A549 (cell line): ENCODE data around the gene MINDY4. TPM values are rescaled to one million over a fixed set of nuclear protein-coding genes. Genes with fewer than 3 reads are reported as not detected.

Experiments
- ATAC-seq, 2 experiments: fragments of 200-7000 bp in 1 of 2; fragments of >200 bp in 1 of 2; cut with Nextera tagmentation in 1 of 2; cut with Tn5 transposase in 1 of 2; 3 replicates each; pipeline versions ENCODE4 v1.8.0 to v1.9.1; 2018 to 2020; ENCODE audit warnings: mild to moderate bottlenecking in 1 of 2, moderate library complexity in 1 of 2
- CTCF ChIA-PET: fragments of 300-600 bp; sonication (Branson Sonifier 250); formaldehyde crosslinking; extraction: SDS; loops from one replicate; lab custom pipeline; 2021; ENCODE audit warnings: antibody characterized with exemption, inconsistent platforms; lab: Yijun Ruan, JAX
- POLR2A ChIA-PET: fragments of 350-600 bp; formaldehyde crosslinking; extraction: SDS; loops from one replicate; lab custom pipeline; 2021; ENCODE audit warnings: antibody characterized with exemption, inconsistent platforms; lab: Yijun Ruan, JAX
- DNase-seq, 2 experiments: peaks; one replicate each; pipeline versions ENCODE4 v3.0.0 to v3.0.0-alpha.2; 2011 to 2016; ENCODE audit warnings: low read depth in 1 of 2, low spot score in 1 of 2
- FAIRE-seq: peaks from 2 replicates; lab custom pipeline; 2011; peaks lifted over from hg19 to GRCh38; lab: Jason Lieb, UNC
- H3K27ac ChIP-seq, 2 experiments: fragments of >200 bp; sonication (Bioruptor Twin); formaldehyde crosslinking; 3 replicates each; pipeline ENCODE4 v1.5.1; 2016 to 2017
- H3K4me1 ChIP-seq: fragments of >200 bp; sonication (Bioruptor Twin); formaldehyde crosslinking; 3 replicates; pipeline ENCODE4 v1.6.1; 2016
- H3K4me2 ChIP-seq: fragments of >200 bp; sonication (Bioruptor Twin); formaldehyde crosslinking; 3 replicates; pipeline ENCODE4 v1.6.1; 2016
- H3K4me3 ChIP-seq: fragments of >200 bp; sonication (Bioruptor Twin); formaldehyde crosslinking; 3 replicates; pipeline ENCODE4 v1.5.1; 2016
- H3K9me3 ChIP-seq: fragments of >200 bp; sonication (Bioruptor Twin); formaldehyde crosslinking; 3 replicates; pipeline ENCODE4 v1.6.1; 2016
- BHLHE40 ChIP-seq: IDR thresholded peaks from 2 replicates; pipeline ENCODE4 v1.6.1; 2012; ENCODE audit warnings: low read depth, low read length, inconsistent platforms
- CEBPB ChIP-seq, 2 experiments: fragments of >200 bp in 1 of 2; sonication (Bioruptor Twin) in 1 of 2; formaldehyde crosslinking in 1 of 2; IDR thresholded peaks; 2 replicates each; pipeline ENCODE4 v1.6.1; 2012 to 2016
- CTCF ChIP-seq: fragments of >200 bp; sonication (Bioruptor Twin); formaldehyde crosslinking; IDR thresholded peaks from 3 replicates; pipeline ENCODE4 v1.5.1; 2016
- E2F6 ChIP-seq: IDR thresholded peaks from 2 replicates; pipeline ENCODE4 v1.6.1; 2012; ENCODE audit warnings: low read depth, borderline replicate concordance
- FOSB ChIP-seq: fragments of 250-450 bp; sonication (Bioruptor Pico); IDR thresholded peaks from 2 replicates; pipeline ENCODE4 v1.5.0; 2020; ENCODE audit warnings: mild to moderate bottlenecking, moderate library complexity
- FOXS1 ChIP-seq: fragments of 250-450 bp; sonication (Bioruptor Pico); IDR thresholded peaks from 2 replicates; pipeline ENCODE4 v1.5.0; 2020; ENCODE audit warnings: mild to moderate bottlenecking, moderate library complexity
- HDAC2 ChIP-seq: fragments of 200-600 bp; sonication (generic); IDR thresholded peaks from 2 replicates; pipeline ENCODE4 v1.6.1; 2016
- HEYL ChIP-seq: fragments of 250-450 bp; sonication (Bioruptor Pico); IDR thresholded peaks from 2 replicates; pipeline ENCODE4 v1.8.0; 2021; ENCODE audit warnings: mild to moderate bottlenecking, moderate library complexity
- HOXA7 ChIP-seq: fragments of 250-450 bp; sonication (Bioruptor Pico); IDR thresholded peaks from 2 replicates; pipeline ENCODE4 v1.5.0; 2020; ENCODE audit warnings: mild to moderate bottlenecking, moderate library complexity
- JUN ChIP-seq, 2 experiments: fragments of >200 bp; sonication (Bioruptor Twin); formaldehyde crosslinking; IDR thresholded peaks; 2 replicates in 1 of 2; 3 replicates in 1 of 2; pipeline ENCODE4 v1.6.1; 2016 to 2017
- MAFK ChIP-seq: fragments of 450-650 bp; IDR thresholded peaks from 2 replicates; pipeline ENCODE4 v1.6.1; 2014; ENCODE audit not compliant: partially characterized antibody
- MYC ChIP-seq: IDR thresholded peaks from 2 replicates; pipeline ENCODE4 v1.6.1; 2012; ENCODE audit warnings: mild to moderate bottlenecking, inconsistent platforms, low read length, improper control_type of control experiment, borderline replicate concordance
- NFE2L2 ChIP-seq: fragments of 150-350 bp; conservative IDR thresholded peaks from 2 replicates; pipeline ENCODE4 v1.6.1; 2014; ENCODE audit warnings: low read length
- NR3C1 ChIP-seq: fragments of >200 bp; sonication (Bioruptor Twin); formaldehyde crosslinking; IDR thresholded peaks from 3 replicates; pipeline ENCODE4 v1.6.1; 2017
- POLR2A ChIP-seq: IDR thresholded peaks from 2 replicates; pipeline ENCODE4 v1.6.1; 2012; ENCODE audit warnings: mild to moderate bottlenecking, low read length
- POLR2AphosphoS2 ChIP-seq: conservative IDR thresholded peaks from 2 replicates; pipeline ENCODE4 v1.6.1; 2012; ENCODE audit warnings: low read length, improper control_type of control experiment, inconsistent platforms
- RAD21 ChIP-seq, 2 experiments: fragments of >200 bp in 1 of 2; sonication (Bioruptor Twin) in 1 of 2; formaldehyde crosslinking in 1 of 2; IDR thresholded peaks in 1 of 2; conservative IDR thresholded peaks in 1 of 2; 2 replicates in 1 of 2; 3 replicates in 1 of 2; pipeline ENCODE4 v1.6.1; 2012 to 2018; ENCODE audit warnings: inconsistent platforms in 1 of 2
- RFX5 ChIP-seq: fragments of 450-650 bp; IDR thresholded peaks from 2 replicates; pipeline ENCODE4 v1.7.1; 2014; ENCODE audit warnings: antibody characterized with exemption, mild to moderate bottlenecking, moderate library complexity
- SMC3 ChIP-seq: fragments of >200 bp; sonication (Bioruptor Twin); formaldehyde crosslinking; IDR thresholded peaks from 3 replicates; pipeline ENCODE4 v1.6.1; 2018; ENCODE audit warnings: inconsistent platforms
- TFCP2L1 ChIP-seq: fragments of 250-450 bp; sonication (Bioruptor Pico); IDR thresholded peaks from 2 replicates; pipeline ENCODE4 v1.5.0; 2021; ENCODE audit warnings: mild to moderate bottlenecking
- USF2 ChIP-seq: fragments of 450-650 bp; IDR thresholded peaks from 2 replicates; pipeline ENCODE4 v1.6.1; 2014; ENCODE audit warnings: antibody characterized with exemption
- WGBS: methylation state at CpG from one replicate; pipeline ENCODE4 v1.1.6; 2017; ENCODE audit errors: missing lambda C conversion rate; 5-methylcytosine and 5-hydroxymethylcytosine counted together
- polyA plus RNA-seq, 4 experiments: library from polyadenylated mRNA; depleted of rRNA in 3 of 4; stranded (reverse); fragments of >200 nt; fragmentation: RNase III in 1 of 4; extraction: RNeasy Plus Mini Kit Qiagen cat#74134 plus additional on column Dnase treatment in 1 of 4; gene quantifications; 2 replicates in 3 of 4; 3 replicates in 1 of 4; pipeline ENCODE4 v1.2.3, GENCODE V29; 2011 to 2017

The MINDY4 gene
- polyA plus RNA-seq, 2 of the 4 experiments (the other 2 are of a cell fraction), result 1.8 to 3.6 TPM

- ATAC-seq (no peak), DNase-seq (no peak), FAIRE-seq (no peak)
- POLR2A ChIA-PET, result no interaction called here
- peaks cover 17% of the 10 kb centered on the region; the same call in 2 of the 3 replicates for H3K4me1 ChIP-seq
- H3K9me3 ChIP-seq, result no peaks in the 10 kb centered on the region
- CTCF ChIA-PET, result interaction anchor here (2.5 kb wide), 1 partner anchor 28 kb away, joined by 5 read pairs; no protein-coding TSS in a partner anchor
- WGBS, result 81% methylated on average over 10 of the region's 11 CpGs
- no peak overlapping the region for H3K27ac ChIP-seq
- H3K4me2 ChIP-seq, result no peak overlapping the region
- H3K4me3 ChIP-seq, result no peak overlapping the region
- TF ChIP-seq HDAC2 (no peak), HEYL (CRISPR knock-in tag) (no peak), SMC3 (no peak)
Observed at GRCh38 chr7:30910411-30911073, 139.3 kb downstream of the MINDY4 start.

GRCh38 chr7:30911133-30911532 lies 139.9 kb downstream of the MINDY4 start:
- ChIA-PET CTCF (interaction anchor here (0.6 to 2.5 kb wide), 2 partner anchors 28 to 1196 kb away, joined by 4 to 5 read pairs; no protein-coding TSS in a partner anchor), POLR2A (no interaction called here)
- DNase-seq (no peak), FAIRE-seq (no peak), ATAC-seq (no peak)
- Histone ChIP-seq H3K27ac (no peak overlapping the region), H3K4me2 (no peak overlapping the region), H3K4me1 (peaks cover 11% of the 10 kb centered on the region; the same call in 2 of the 3 replicates), H3K4me3 (no peak overlapping the region), H3K9me3 (no peaks in the 10 kb centered on the region)
- TF ChIP-seq E2F6 (no peak), BHLHE40 (no peak), USF2 (no peak)
- 86% methylated on average over 7 of the region's 11 CpGs for WGBS

GRCh38 chr7:30911561-30911969 lies 140.3 kb downstream of the MINDY4 start, which contains the start of gene AQP1:
TSS of gene AQP1 (plus strand) at chr7:30911853. CDS start at chr7:30911910, 57 bp downstream.
- no peak for ATAC-seq
- Histone ChIP-seq H3K4me2 (no peak within 1 kb of the TSS), H3K4me1 (peaks cover 9% of the 10 kb centered on the region; the same call in 2 of the 3 replicates), H3K27ac (no peak within 1 kb of the TSS), H3K4me3 (no peak within 1 kb of the TSS), H3K9me3 (no peaks in the 10 kb centered on the region)
- no peak for FAIRE-seq
- 71% methylated on average over 8 of the region's 12 CpGs for WGBS
- TF ChIP-seq HDAC2, result no peak
- TF ChIP-seq FOSB (CRISPR knock-in tag), result no peak
- TF ChIP-seq FOXS1 (CRISPR knock-in tag), result no peak
- TF ChIP-seq NFE2L2, result no peak
- TF ChIP-seq USF2, result no peak
- no peak for TF ChIP-seq E2F6
- no peak for TF ChIP-seq HEYL (CRISPR knock-in tag)
- no peak for TF ChIP-seq CTCF
- no peak for TF ChIP-seq HOXA7 (CRISPR knock-in tag)
- TF ChIP-seq CEBPB (IDR thresholded peaks at IDR 0.05), result no peak
- no peak for TF ChIP-seq POLR2A
- TF ChIP-seq TFCP2L1 (CRISPR knock-in tag), result no peak
- TF ChIP-seq JUN (IDR thresholded peaks at IDR 0.05), result no peak
- TF ChIP-seq POLR2AphosphoS2, result no peak
- no peak for TF ChIP-seq MYC
- no peak for TF ChIP-seq RFX5
- no peak for TF ChIP-seq NR3C1
- TF ChIP-seq RAD21 (conservative IDR thresholded peaks at IDR 0.05 in 1 of 2, IDR thresholded peaks at IDR 0.05 in 1 of 2), result no peak
- TF ChIP-seq MAFK, result no peak
- no peak for DNase-seq
- POLR2A ChIA-PET, result no interaction called here
- CTCF ChIA-PET, result interaction anchor here (0.6 to 2.5 kb wide), 3 partner anchors 27 to 1196 kb away, joined by 4 to 6 read pairs (median 5); no protein-coding TSS in a partner anchor
